Stimulated activated CD4-positive, alpha-beta T cell treated with anti-CD3 and anti-CD28 coated beads, Interleukin-15, amount 100 ng/mL, for 48 hours (primary cell): ENCODE data around the gene UBE3C.
"Not testable (repeated sequence)": the region's sequence is repeated elsewhere in the genome, so short reads cannot be mapped to it uniquely, and the experiment has no call there.

Source experiments
- DNase-seq, 2 donors: peaks; one replicate each; pipeline ENCODE4 v3.0.0-alpha.2; 2020; ENCODE audit warnings: low read depth in 2 of 2

The UBE3C gene

GRCh38 chr7:157271991-157272324, 133.2 kb downstream of the UBE3C start:
- DNase-seq: no peak

GRCh38 chr7:157272351-157273207, 133.9 kb downstream of the UBE3C start:
- no peak for DNase-seq

GRCh38 chr7:157273208-157274093, 134.7 kb downstream of the UBE3C start:
- DNase-seq: peak; percentile 26 to 46

- DNase-seq: not testable (repeated sequence)
These were observed 135.4 kb downstream of the UBE3C start for GRCh38 chr7:157274094-157274634.

- no peak for DNase-seq
These were observed 136.3 kb downstream of the UBE3C start for GRCh38 chr7:157274991-157275427.

GRCh38 chr7:157276091-157276561, 137.4 kb downstream of the UBE3C start:
- DNase-seq: no peak

- DNase-seq: no peak
These were observed 138.2 kb downstream of the UBE3C start for GRCh38 chr7:157276731-157277562.

GRCh38 chr7:157277568-157277967, 138.8 kb downstream of the UBE3C start:
- DNase-seq: not testable (repeated sequence)

- DNase-seq: no peak
These were observed 139.6 kb downstream of the UBE3C start for GRCh38 chr7:157278167-157278790.

- DNase-seq: no peak
These were observed 140.3 kb downstream of the UBE3C start for GRCh38 chr7:157278791-157279724.

GRCh38 chr7:157279741-157280215, 141.1 kb downstream of the UBE3C start:
- DNase-seq: no peak

GRCh38 chr7:157280216-157280841, 141.6 kb downstream of the UBE3C start:
- no peak for DNase-seq

GRCh38 chr7:157281221-157281998, 142.7 kb downstream of the UBE3C start:
- DNase-seq: no peak

GRCh38 chr7:157282141-157282801, 143.5 kb downstream of the UBE3C start:
- no peak for DNase-seq

GRCh38 chr7:157284229-157285014, 145.7 kb downstream of the UBE3C start:
- no peak for DNase-seq

GRCh38 chr7:157291404-157292080, 152.8 kb downstream of the UBE3C start:
- DNase-seq: no peak
